Measurements from ENCODE around the gene AZGP1. TPM values are rescaled to one million over a fixed set of nuclear protein-coding genes. Genes with fewer than 3 reads are reported as not detected.
A peak's percentile ranks its signal among the peaks of the same experiment; 100 is the strongest.

The AZGP1 gene
- total RNA-seq, 3 donors from 2014 or later (not counting 1 experiment from before 2014, with no cell fraction given) = not detected

DNA sequence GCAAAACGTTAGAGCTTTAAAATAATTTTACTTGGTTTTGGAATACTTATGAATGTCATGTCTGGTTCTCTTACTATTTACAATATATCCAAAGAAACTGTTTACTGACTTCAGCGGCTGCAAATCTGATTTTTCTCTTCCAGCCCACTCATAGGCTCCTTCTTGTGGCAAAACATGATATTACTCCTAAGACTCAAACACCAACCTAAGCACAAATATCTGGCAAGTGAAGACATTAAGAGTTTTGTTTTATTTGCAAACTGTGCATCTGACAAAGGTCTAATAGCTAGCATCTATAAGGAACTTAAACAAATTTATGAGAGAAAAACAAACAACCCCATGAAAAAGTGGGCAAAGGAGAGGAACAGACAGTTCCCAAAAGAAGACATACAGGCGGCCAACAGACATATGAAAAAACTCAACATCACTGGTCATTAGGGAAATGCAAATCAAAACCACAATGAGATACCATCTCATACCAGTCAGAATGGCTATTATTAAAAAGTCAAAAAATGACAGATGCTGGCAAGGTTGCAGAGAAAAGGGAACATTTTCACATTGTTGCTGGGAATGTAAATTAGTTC is 26.1 kb downstream of the AZGP1 start:
- H3K27ac ChIP-seq (ENCODE audit: low read length) = no peak overlapping the region
- 23% methylated on average over 1 of the region's 3 CpGs for WGBS (ENCODE audit: insufficient coverage)
- no peaks in the 10 kb centered on the region for H3K36me3 ChIP-seq (ENCODE audit: control insufficient read depth, insufficient read depth, low read length)
- H3K4me3 ChIP-seq (ENCODE audit: low read length) = no peak overlapping the region
- no peaks in the 10 kb centered on the region for H3K9me3 Mint-ChIP-seq
- no peak for ATAC-seq
- H3K4me3 Mint-ChIP-seq = no peak overlapping the region
- TF ChIP-seq, protein P1, sequence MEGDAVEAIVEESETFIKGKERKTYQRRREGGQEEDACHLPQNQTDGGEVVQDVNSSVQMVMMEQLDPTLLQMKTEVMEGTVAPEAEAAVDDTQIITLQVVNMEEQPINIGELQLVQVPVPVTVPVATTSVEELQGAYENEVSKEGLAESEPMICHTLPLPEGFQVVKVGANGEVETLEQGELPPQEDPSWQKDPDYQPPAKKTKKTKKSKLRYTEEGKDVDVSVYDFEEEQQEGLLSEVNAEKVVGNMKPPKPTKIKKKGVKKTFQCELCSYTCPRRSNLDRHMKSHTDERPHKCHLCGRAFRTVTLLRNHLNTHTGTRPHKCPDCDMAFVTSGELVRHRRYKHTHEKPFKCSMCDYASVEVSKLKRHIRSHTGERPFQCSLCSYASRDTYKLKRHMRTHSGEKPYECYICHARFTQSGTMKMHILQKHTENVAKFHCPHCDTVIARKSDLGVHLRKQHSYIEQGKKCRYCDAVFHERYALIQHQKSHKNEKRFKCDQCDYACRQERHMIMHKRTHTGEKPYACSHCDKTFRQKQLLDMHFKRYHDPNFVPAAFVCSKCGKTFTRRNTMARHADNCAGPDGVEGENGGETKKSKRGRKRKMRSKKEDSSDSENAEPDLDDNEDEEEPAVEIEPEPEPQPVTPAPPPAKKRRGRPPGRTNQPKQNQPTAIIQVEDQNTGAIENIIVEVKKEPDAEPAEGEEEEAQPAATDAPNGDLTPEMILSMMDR (IDR thresholded peaks at IDR 0.05) = no peak
- intact Hi-C loops (cut with micrococcal nuclease) = no loop called here
- no peaks in the 10 kb centered on the region for H3K36me3 Mint-ChIP-seq
- H3K4me1 Mint-ChIP-seq = no peaks in the 10 kb centered on the region
- peak in 1 of 2 donors; percentile 41 for DNase-seq
- no peaks in the 10 kb centered on the region for H3K4me1 ChIP-seq (ENCODE audit: control insufficient read depth, insufficient read depth, low read length)
- H3K27ac Mint-ChIP-seq = no peak overlapping the region
- H3K27me3 Mint-ChIP-seq (ENCODE audit: low read depth in 2 of 2) = peaks cover 20 to 36% of the 10 kb centered on the region in 2 donors
- no peaks in the 10 kb centered on the region for H3K27me3 ChIP-seq (ENCODE audit: control insufficient read depth, insufficient read depth, low read length)
- H3K9me3 ChIP-seq (ENCODE audit: control insufficient read depth, insufficient read depth, low read length) = peaks cover 4% of the 10 kb centered on the region

DNA sequence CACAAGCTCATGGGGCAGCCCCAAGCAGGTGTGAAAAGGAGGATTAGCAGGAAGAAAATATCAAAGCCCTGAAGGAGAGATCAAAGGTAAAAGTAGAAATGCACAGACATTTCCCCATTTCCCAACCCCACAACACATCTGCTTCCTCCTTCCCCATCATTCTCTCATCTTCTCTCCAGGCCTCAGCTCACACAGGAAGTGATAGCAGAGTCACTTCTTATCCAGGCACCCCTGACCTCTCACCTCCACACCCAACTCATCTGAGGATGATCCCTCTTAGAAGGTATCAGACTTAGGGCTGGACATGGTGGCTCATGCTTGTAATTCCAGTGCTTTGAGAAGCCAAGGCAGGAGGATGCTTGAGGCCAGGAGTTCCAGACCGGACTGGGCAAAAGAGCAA is 28.2 kb downstream of the AZGP1 start:
- Mint-ChIP-seq H3K27ac (no peak overlapping the region), H3K4me3 (no peak overlapping the region)

DNA sequence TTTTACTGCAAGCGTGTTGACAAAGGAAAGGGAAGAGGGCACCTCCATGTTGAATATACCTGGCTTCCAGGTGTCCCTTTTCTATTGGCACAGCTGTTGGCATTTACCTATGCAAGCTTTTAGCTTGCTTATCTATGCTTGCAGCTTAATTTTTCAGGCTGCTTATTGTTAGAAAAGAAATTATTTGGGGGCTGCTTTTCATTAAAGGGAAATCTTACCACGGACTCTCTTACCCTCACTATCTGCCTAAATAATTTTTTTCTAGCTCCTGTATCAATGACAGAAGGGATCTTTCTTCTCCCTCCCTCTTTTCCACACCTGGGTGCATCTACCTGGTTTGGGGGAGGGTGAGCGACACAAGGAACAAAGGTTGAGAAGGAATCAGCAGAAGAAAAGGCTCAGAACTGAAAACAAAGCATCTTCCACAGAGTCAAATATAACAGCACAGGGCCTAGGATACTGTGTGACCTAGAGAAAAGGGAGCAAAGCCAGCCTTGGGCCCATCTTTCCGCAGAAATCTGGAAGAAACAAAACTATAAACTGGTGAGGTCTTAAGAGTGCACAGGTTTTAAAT is 31.2 kb downstream of the AZGP1 start:
- H3K4me3 Mint-ChIP-seq = no peak overlapping the region
- no peaks in the 10 kb centered on the region for H3K9me3 ChIP-seq (ENCODE audit: control insufficient read depth, insufficient read depth, low read length)
- no peaks in the 10 kb centered on the region for H3K36me3 Mint-ChIP-seq
- peaks cover 5 to 6% of the 10 kb centered on the region in 2 donors for H3K4me1 Mint-ChIP-seq
- H3K36me3 ChIP-seq (ENCODE audit: control insufficient read depth, insufficient read depth, low read length) = no peaks in the 10 kb centered on the region
- peaks cover 5% of the 10 kb centered on the region for H3K4me1 ChIP-seq (ENCODE audit: control insufficient read depth, insufficient read depth, low read length)
- WGBS (ENCODE audit: insufficient coverage) = 71% methylated on average over 3 of the region's 4 CpGs
- DNase-seq (no peak), ATAC-seq (no peak)
- H3K27ac Mint-ChIP-seq = no peak overlapping the region
- peaks cover 32 to 49% of the 10 kb centered on the region in 2 donors for H3K27me3 Mint-ChIP-seq (ENCODE audit: low read depth in 2 of 2)
- intact Hi-C loops (cut with micrococcal nuclease) = no loop called here
- H3K27ac ChIP-seq (ENCODE audit: low read length) = no peak overlapping the region
- TF ChIP-seq, protein P1 (IDR thresholded peaks at IDR 0.05) = no peak
- H3K9me3 Mint-ChIP-seq = no peaks in the 10 kb centered on the region
- H3K4me3 ChIP-seq (ENCODE audit: low read length) = no peak overlapping the region
- H3K27me3 ChIP-seq (ENCODE audit: control insufficient read depth, insufficient read depth, low read length) = no peaks in the 10 kb centered on the region

More for the DNA sequence above, 28.2 kb downstream of the AZGP1 start:
- DNase-seq = no peak
- Histone ChIP-seq H3K4me1 (ENCODE audit: control insufficient read depth, insufficient read depth, low read length) (peaks cover 5% of the 10 kb centered on the region), H3K4me3 (ENCODE audit: low read length) (no peak overlapping the region), H3K9me3 (ENCODE audit: control insufficient read depth, insufficient read depth, low read length) (peaks cover 4% of the 10 kb centered on the region), H3K27me3 (ENCODE audit: control insufficient read depth, insufficient read depth, low read length) (no peaks in the 10 kb centered on the region), H3K27ac (ENCODE audit: low read length) (no peak overlapping the region), H3K36me3 (ENCODE audit: control insufficient read depth, insufficient read depth, low read length) (no peaks in the 10 kb centered on the region)
- TF ChIP-seq, protein P1 (IDR thresholded peaks at IDR 0.05) = no peak
- Mint-ChIP-seq H3K4me1 (peaks cover 5 to 6% of the 10 kb centered on the region in 2 donors), H3K9me3 (no peaks in the 10 kb centered on the region), H3K27me3 (ENCODE audit: low read depth in 2 of 2) (peaks cover 25 to 38% of the 10 kb centered on the region in 2 donors), H3K36me3 (no peaks in the 10 kb centered on the region)
- intact Hi-C loops (cut with micrococcal nuclease) = no loop called here
- ATAC-seq = no peak
- WGBS (ENCODE audit: insufficient coverage) = 93% methylated on average over 1 of the region's 1 CpG

Measured in natural killer cell (primary cell).